A172 (cell line): ENCODE results near the gene ATXN10. TPM values are rescaled to one million over a fixed set of nuclear protein-coding genes. Genes with fewer than 3 reads are reported as not detected.
"Not testable (repeated sequence)": the region's sequence is repeated elsewhere in the genome, so short reads cannot be mapped to it uniquely, and the experiment has no call there.

Experiments used
- DNase-seq: peaks from one replicate; pipeline ENCODE4 v3.0.0-alpha.2; 2015; ENCODE audit warnings: low spot score
- total RNA-seq: library from RNA; depleted of rRNA; stranded (reverse); fragments of >200 nt; shearing (Covaris generic); gene quantifications from 2 replicates; pipeline ENCODE4 v1.2.3, GENCODE V29; 2014

Gene ATXN10
- total RNA-seq, 1 experiment from 2014 or later, result 53.5 TPM

GRCh38 chr22:45784357-45785277, 113.0 kb downstream of the ATXN10 start:
- no peak for DNase-seq

GRCh38 chr22:45785458-45785857, 113.8 kb downstream of the ATXN10 start:
- no peak for DNase-seq

GRCh38 chr22:45786726-45787125, 115.1 kb downstream of the ATXN10 start:
- no peak for DNase-seq

GRCh38 chr22:45787759-45788158, 116.1 kb downstream of the ATXN10 start:
- DNase-seq, result no peak

- no peak for DNase-seq
These were observed 116.9 kb downstream of the ATXN10 start for GRCh38 chr22:45788522-45788921.

GRCh38 chr22:45790401-45790800, 118.8 kb downstream of the ATXN10 start:
- no peak for DNase-seq

GRCh38 chr22:45793161-45793560, 121.5 kb downstream of the ATXN10 start:
- no peak for DNase-seq

GRCh38 chr22:45793892-45794291, 122.3 kb downstream of the ATXN10 start:
- DNase-seq, result no peak

- DNase-seq, result not testable (repeated sequence)
These were observed 124.4 kb downstream of the ATXN10 start for GRCh38 chr22:45796009-45796408.

GRCh38 chr22:45799291-45799690, 127.7 kb downstream of the ATXN10 start:
- no peak for DNase-seq

GRCh38 chr22:45802054-45802453, 130.4 kb downstream of the ATXN10 start:
- DNase-seq, result no peak

- no peak for DNase-seq
These were observed 132.8 kb downstream of the ATXN10 start for GRCh38 chr22:45804319-45804985.

- DNase-seq, result peak; percentile 90
These were observed 133.3 kb downstream of the ATXN10 start for GRCh38 chr22:45804986-45805325.

GRCh38 chr22:45805413-45805812, 133.8 kb downstream of the ATXN10 start:
- DNase-seq, result peak; percentile 52

GRCh38 chr22:45807156-45807915, 135.7 kb downstream of the ATXN10 start:
- DNase-seq, result no peak

GRCh38 chr22:45812910-45813309, 141.3 kb downstream of the ATXN10 start:
- no peak for DNase-seq

- no peak for DNase-seq
These were observed 142.6 kb downstream of the ATXN10 start for GRCh38 chr22:45814198-45814597.

GRCh38 chr22:45816776-45817175, 145.1 kb downstream of the ATXN10 start:
- DNase-seq, result no peak

- no peak for DNase-seq
These were observed 146.2 kb downstream of the ATXN10 start for GRCh38 chr22:45817745-45818423.

- no peak for DNase-seq
These were observed 146.9 kb downstream of the ATXN10 start for GRCh38 chr22:45818424-45819085.

- no peak for DNase-seq
These were observed 147.7 kb downstream of the ATXN10 start for GRCh38 chr22:45819305-45819704.
